ENCODE results near the gene STON1. TPM values are rescaled to one million over a fixed set of nuclear protein-coding genes. Genes with fewer than 3 reads are reported as not detected.
A peak's percentile ranks its signal among the peaks of the same experiment; 100 is the strongest.

The STON1 gene
- total RNA-seq, 1 donor from 2014 or later, result 51.7 TPM

GRCh38 chr2:48508461-48509124, 21.4 kb upstream of the STON1 start:
- H3K4me2 ChIP-seq, result no peak overlapping the region
- Mint-ChIP-seq H3K4me1 (peaks cover 17% of the 10 kb centered on the region), H3K9me3 (no peaks in the 10 kb centered on the region), H3K4me3 (no peak overlapping the region), H3K27ac (no peak overlapping the region), H3K27me3 (ENCODE audit: insufficient read depth, low read depth) (no peaks in the 10 kb centered on the region), H3K36me3 (peaks cover 13% of the 10 kb centered on the region)
- no peak overlapping the region for H3K9ac ChIP-seq
- peak; percentile 66 for DNase-seq (ENCODE audit: low spot score)
- no peaks in the 10 kb centered on the region for H3K27me3 ChIP-seq
- no peaks in the 10 kb centered on the region for H3K4me1 ChIP-seq
- H3K27ac ChIP-seq, result no peak overlapping the region
- no peaks in the 10 kb centered on the region for H3F3A ChIP-seq (ENCODE audit: low read depth)
- no peaks in the 10 kb centered on the region for H3K36me3 ChIP-seq
- TF ChIP-seq EZH2 (IDR thresholded peaks at IDR 0.05), result no peak
- TF ChIP-seq EZH2phosphoT487 (IDR thresholded peaks at IDR 0.05), result no peak
- no peak for TF ChIP-seq CTCF (IDR thresholded peaks at IDR 0.05)
- no peaks in the 10 kb centered on the region for H3K9me3 ChIP-seq (ENCODE audit: low read depth)
- no peaks in the 10 kb centered on the region for H4K20me1 ChIP-seq (ENCODE audit: low read depth)
- no peak overlapping the region for H2AFZ ChIP-seq (replicated peaks)
- H3K4me3 ChIP-seq, result no peak overlapping the region
- no peaks in the 10 kb centered on the region for H3K79me2 ChIP-seq (ENCODE audit: low read depth)

- TF ChIP-seq EZH2phosphoT487 (IDR thresholded peaks at IDR 0.05), result no peak
- TF ChIP-seq EZH2 (IDR thresholded peaks at IDR 0.05), result no peak
- TF ChIP-seq CTCF (IDR thresholded peaks at IDR 0.05), result no peak
- no peak overlapping the region for H3K27ac Mint-ChIP-seq
- no peak overlapping the region for H3K27ac ChIP-seq
Observed at GRCh38 chr2:48510329-48510728, 19.6 kb upstream of the STON1 start.

GRCh38 chr2:48511849-48512470, 18.0 kb upstream of the STON1 start:
- TF ChIP-seq EZH2 (IDR thresholded peaks at IDR 0.05) (no peak), EZH2phosphoT487 (IDR thresholded peaks at IDR 0.05) (no peak), CTCF (IDR thresholded peaks at IDR 0.05) (no peak)
- no peak overlapping the region for H3K4me3 Mint-ChIP-seq
- Histone ChIP-seq H3K4me1 (no peaks in the 10 kb centered on the region), H3K9me3 (ENCODE audit: low read depth) (no peaks in the 10 kb centered on the region), H3K27me3 (no peaks in the 10 kb centered on the region), H3F3A (ENCODE audit: low read depth) (no peaks in the 10 kb centered on the region), H3K9ac (no peak overlapping the region), H4K20me1 (ENCODE audit: low read depth) (no peaks in the 10 kb centered on the region), H3K36me3 (no peaks in the 10 kb centered on the region), H3K27ac (no peak overlapping the region), H3K79me2 (ENCODE audit: low read depth) (no peaks in the 10 kb centered on the region), H3K4me3 (no peak overlapping the region), H2AFZ (replicated peaks) (no peak overlapping the region), H3K4me2 (no peak overlapping the region)
- H3K36me3 Mint-ChIP-seq, result peaks cover 21% of the 10 kb centered on the region
- H3K4me1 Mint-ChIP-seq, result peaks cover 17% of the 10 kb centered on the region
- H3K27ac Mint-ChIP-seq, result no peak overlapping the region
- no peaks in the 10 kb centered on the region for H3K27me3 Mint-ChIP-seq (ENCODE audit: insufficient read depth, low read depth)
- no peak for DNase-seq (ENCODE audit: low spot score)
- H3K9me3 Mint-ChIP-seq, result no peaks in the 10 kb centered on the region

More at GRCh38 chr2:48510329-48510728, 19.6 kb upstream of the STON1 start:
- no peaks in the 10 kb centered on the region for H3K27me3 ChIP-seq
- no peaks in the 10 kb centered on the region for H3K4me1 ChIP-seq
- no peak overlapping the region for H3K4me3 ChIP-seq
- Mint-ChIP-seq H3K9me3 (no peaks in the 10 kb centered on the region), H3K36me3 (peaks cover 17% of the 10 kb centered on the region), H3K4me1 (peaks cover 17% of the 10 kb centered on the region), H3K27me3 (ENCODE audit: insufficient read depth, low read depth) (no peaks in the 10 kb centered on the region), H3K4me3 (no peak overlapping the region)
- no peak overlapping the region for H3K9ac ChIP-seq
- no peaks in the 10 kb centered on the region for H3K9me3 ChIP-seq (ENCODE audit: low read depth)
- H3K4me2 ChIP-seq, result no peak overlapping the region
- no peak overlapping the region for H2AFZ ChIP-seq (replicated peaks)
- H3K79me2 ChIP-seq (ENCODE audit: low read depth), result no peaks in the 10 kb centered on the region
- no peaks in the 10 kb centered on the region for H4K20me1 ChIP-seq (ENCODE audit: low read depth)
- DNase-seq (ENCODE audit: low spot score), result no peak
- no peaks in the 10 kb centered on the region for H3F3A ChIP-seq (ENCODE audit: low read depth)
- H3K36me3 ChIP-seq, result no peaks in the 10 kb centered on the region
